ENCODE data around the gene TRIM72.

DNA sequence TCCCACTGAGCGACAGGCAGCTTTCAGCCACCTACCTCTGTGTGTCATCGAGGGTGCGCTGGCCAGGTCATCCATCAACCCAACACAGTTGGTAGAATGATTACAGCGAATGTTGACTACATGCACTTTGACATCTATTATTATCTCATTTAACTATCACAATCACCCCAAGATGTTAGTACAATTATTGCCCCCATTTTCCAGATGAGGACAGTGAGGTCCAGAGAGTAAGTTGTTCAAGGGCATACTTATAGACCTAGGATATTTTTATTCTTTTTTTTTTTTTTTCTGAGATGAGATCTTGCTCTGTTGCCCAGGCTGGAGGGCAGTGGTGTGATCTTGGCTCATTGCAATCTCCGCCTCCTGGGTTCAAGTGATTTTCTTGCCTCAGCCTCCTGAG lies 37.5 kb downstream of the TRIM72 start:
- TF ChIP-seq, protein P1, sequence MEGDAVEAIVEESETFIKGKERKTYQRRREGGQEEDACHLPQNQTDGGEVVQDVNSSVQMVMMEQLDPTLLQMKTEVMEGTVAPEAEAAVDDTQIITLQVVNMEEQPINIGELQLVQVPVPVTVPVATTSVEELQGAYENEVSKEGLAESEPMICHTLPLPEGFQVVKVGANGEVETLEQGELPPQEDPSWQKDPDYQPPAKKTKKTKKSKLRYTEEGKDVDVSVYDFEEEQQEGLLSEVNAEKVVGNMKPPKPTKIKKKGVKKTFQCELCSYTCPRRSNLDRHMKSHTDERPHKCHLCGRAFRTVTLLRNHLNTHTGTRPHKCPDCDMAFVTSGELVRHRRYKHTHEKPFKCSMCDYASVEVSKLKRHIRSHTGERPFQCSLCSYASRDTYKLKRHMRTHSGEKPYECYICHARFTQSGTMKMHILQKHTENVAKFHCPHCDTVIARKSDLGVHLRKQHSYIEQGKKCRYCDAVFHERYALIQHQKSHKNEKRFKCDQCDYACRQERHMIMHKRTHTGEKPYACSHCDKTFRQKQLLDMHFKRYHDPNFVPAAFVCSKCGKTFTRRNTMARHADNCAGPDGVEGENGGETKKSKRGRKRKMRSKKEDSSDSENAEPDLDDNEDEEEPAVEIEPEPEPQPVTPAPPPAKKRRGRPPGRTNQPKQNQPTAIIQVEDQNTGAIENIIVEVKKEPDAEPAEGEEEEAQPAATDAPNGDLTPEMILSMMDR (IDR thresholded peaks at IDR 0.05): no peak
- TF ChIP-seq POLR2A (IDR thresholded peaks at IDR 0.05): no peak

All from uterus (tissue), 2 donors.